ENCODE results near the gene REEP5.
"Not testable (repeated sequence)": the region's sequence is repeated elsewhere in the genome, so short reads cannot be mapped to it uniquely, and the experiment has no call there.

The REEP5 gene

DNA sequence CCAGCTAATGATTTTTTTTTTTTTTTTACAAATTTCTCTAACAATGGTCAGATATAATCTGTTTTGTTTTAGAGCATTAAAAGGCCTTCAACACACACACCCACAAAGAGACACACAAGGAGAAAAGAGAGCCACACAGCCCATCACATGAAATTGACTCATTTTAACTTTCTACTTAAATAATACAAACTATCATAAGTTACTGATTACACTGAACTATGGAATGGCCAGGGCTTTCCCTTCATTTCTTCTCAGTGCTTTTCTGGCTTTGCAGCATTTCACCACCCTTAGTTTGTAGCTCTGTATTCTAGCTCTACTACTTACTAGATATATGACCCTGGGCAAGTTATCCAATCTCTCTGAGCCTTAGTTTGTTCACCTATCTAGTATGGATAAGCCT lies 13.2 kb downstream of the REEP5 start:
- no peaks in the 10 kb centered on the region for H3K27me3 ChIP-seq (ENCODE audit: control insufficient read depth in 1 of 2, insufficient read depth in 2 of 2, low read length in 2 of 2)
- peaks cover 5% of the 10 kb centered on the region for H3K4me1 ChIP-seq (ENCODE audit: insufficient read depth, low read length)
- H3K9ac ChIP-seq (ENCODE audit: low read length) = no peak overlapping the region
- no peak overlapping the region for H3K4me3 ChIP-seq (ENCODE audit: low read depth in 1 of 2, low read length in 2 of 2)
- H3K36me3 ChIP-seq (ENCODE audit: insufficient read depth, low read length) = peaks cover 21% of the 10 kb centered on the region
- no peak overlapping the region for H3K27ac ChIP-seq (ENCODE audit: low read depth, low read length)
- H3K9me3 ChIP-seq (ENCODE audit: low read length) = no peaks in the 10 kb centered on the region

DNA sequence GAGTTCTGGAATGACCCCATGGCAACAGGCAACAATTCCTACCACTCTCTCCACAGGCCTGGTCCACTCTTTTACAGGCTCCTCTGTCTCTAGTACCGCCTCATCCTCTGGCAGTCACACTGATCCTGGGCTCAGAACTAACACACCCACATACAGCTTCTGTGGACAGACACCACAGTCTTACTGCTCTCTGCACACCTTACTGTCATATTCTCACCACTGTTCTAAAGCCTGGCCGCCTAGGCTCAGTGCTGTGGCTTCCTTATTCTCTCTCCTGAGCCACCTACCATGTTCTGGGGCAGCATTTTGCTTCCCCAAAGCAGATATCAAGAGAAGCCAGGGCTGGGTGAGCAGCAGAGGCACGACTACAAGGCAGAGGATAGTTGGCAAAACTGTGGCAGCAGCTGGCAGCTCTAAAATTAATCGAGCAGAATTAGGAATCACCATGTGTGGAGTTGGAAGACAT lies 14.8 kb downstream of the REEP5 start:
- no peak overlapping the region for H3K27ac ChIP-seq (ENCODE audit: low read depth, low read length)
- peaks cover 5% of the 10 kb centered on the region for H3K4me1 ChIP-seq (ENCODE audit: insufficient read depth, low read length)

DNA sequence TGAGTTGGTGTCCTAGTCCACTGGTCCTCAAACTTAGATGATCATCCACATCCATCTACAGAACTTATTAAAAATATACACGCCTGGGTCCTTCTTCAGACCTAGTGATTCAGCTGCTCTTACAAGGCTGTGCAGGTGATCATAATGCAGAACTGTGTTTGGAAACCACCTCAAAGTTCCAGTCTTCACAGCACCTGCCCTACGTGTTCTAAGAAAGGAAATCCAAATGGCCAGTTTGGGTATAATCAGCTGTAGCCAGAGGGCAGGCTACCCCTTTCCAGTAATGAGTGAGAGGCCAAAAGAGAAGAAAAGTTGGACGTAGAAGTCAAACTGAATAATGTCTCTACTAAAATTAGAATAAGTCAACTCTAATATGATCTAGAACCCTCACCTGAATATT lies 15.4 kb downstream of the REEP5 start:
- Histone ChIP-seq H3K9me3 (ENCODE audit: low read length) (no peaks in the 10 kb centered on the region), H3K4me1 (ENCODE audit: insufficient read depth, low read length) (peaks cover 5% of the 10 kb centered on the region), H3K9ac (ENCODE audit: low read length) (no peak overlapping the region), H3K36me3 (ENCODE audit: insufficient read depth, low read length) (peaks cover 16% of the 10 kb centered on the region), H3K27me3 (ENCODE audit: control insufficient read depth in 1 of 2, insufficient read depth in 2 of 2, low read length in 2 of 2) (no peaks in the 10 kb centered on the region), H3K4me3 (ENCODE audit: low read depth in 1 of 2, low read length in 2 of 2) (no peak overlapping the region), H3K27ac (ENCODE audit: low read depth, low read length) (no peak overlapping the region)

More for the DNA sequence above, 14.8 kb downstream of the REEP5 start:
- Histone ChIP-seq H3K9me3 (ENCODE audit: low read length) (no peaks in the 10 kb centered on the region), H3K27me3 (ENCODE audit: control insufficient read depth in 1 of 2, insufficient read depth in 2 of 2, low read length in 2 of 2) (no peaks in the 10 kb centered on the region), H3K4me3 (ENCODE audit: low read depth in 1 of 2, low read length in 2 of 2) (no peak overlapping the region), H3K9ac (ENCODE audit: low read length) (no peak overlapping the region), H3K36me3 (ENCODE audit: insufficient read depth, low read length) (peaks cover 16% of the 10 kb centered on the region)

DNA sequence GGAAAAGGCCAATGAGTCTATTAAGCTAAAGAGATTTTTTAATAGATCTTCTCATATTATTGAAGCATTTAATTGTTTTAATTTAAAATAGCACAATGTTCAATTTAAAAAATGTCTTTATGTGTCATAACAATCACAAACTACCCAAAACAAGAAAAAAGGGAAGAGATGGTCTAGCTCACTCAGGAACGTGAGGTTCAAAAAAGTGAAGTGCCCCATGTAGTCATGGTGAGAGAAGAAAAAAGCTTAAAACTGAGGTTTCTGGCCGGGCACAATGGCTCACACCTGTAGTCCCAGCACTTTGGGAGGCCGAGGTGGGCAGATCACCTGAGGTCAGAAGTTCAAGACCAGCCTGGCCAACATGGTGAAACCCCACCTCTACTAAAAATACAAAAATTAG lies 17.0 kb downstream of the REEP5 start:
- not testable (repeated sequence) for H3K4me1 ChIP-seq (ENCODE audit: insufficient read depth, low read length); H3K9ac ChIP-seq (ENCODE audit: low read length); H3K27me3 ChIP-seq (ENCODE audit: control insufficient read depth in 1 of 2, insufficient read depth in 2 of 2, low read length in 2 of 2); H3K27ac ChIP-seq (ENCODE audit: low read depth, low read length); H3K4me3 ChIP-seq (ENCODE audit: low read depth in 1 of 2, low read length in 2 of 2); H3K9me3 ChIP-seq (ENCODE audit: low read length)
- peaks cover 14% of the 10 kb centered on the region for H3K36me3 ChIP-seq (ENCODE audit: insufficient read depth, low read length)

DNA sequence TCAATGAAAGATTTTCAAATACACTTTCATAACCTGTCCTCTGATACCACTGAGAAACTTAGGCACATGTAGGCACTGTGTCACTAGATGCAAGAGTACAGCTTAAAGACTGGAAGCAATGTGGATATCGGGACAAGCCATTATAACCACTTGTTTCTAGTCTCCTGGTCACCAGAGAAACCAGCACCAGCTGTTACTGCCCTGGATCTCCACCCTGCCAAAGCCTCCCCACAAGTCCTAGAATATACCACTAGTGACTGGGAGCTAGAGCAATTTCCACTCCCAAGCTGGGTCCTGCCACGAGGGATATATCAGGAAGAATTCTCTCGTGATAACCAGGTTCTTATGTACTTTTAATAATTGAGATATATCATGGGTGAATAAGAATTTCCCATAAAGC lies 19.5 kb downstream of the REEP5 start:
- Histone ChIP-seq H3K27ac (ENCODE audit: low read depth, low read length) (no peak overlapping the region), H3K9ac (ENCODE audit: low read length) (no peak overlapping the region), H3K36me3 (ENCODE audit: insufficient read depth, low read length) (peaks cover 7% of the 10 kb centered on the region), H3K4me1 (ENCODE audit: insufficient read depth, low read length) (peaks cover 5% of the 10 kb centered on the region), H3K9me3 (ENCODE audit: low read length) (no peaks in the 10 kb centered on the region), H3K27me3 (ENCODE audit: control insufficient read depth in 1 of 2, insufficient read depth in 2 of 2, low read length in 2 of 2) (no peaks in the 10 kb centered on the region), H3K4me3 (ENCODE audit: low read depth in 1 of 2, low read length in 2 of 2) (no peak overlapping the region)

DNA sequence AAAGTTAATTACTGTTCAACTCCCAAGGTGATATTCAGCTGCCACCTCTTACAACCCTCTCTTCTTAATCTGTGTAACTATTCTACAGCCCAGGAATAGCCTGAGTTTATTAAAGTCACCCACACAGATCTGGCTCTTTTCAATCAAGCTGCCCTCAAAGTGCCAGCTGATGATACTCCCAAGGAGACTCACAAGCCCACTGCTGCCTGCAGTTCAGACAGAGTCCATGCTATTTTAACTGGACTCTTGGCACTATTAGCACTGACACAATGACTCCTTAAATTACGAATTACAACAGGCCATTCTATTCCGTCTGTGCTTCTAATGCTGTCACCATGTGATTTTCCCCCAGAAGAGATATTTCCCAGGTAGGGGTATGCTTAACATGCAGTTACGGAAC lies 26.3 kb downstream of the REEP5 start:
- peaks cover 20% of the 10 kb centered on the region for H3K36me3 ChIP-seq (ENCODE audit: insufficient read depth, low read length)
- H3K4me3 ChIP-seq (ENCODE audit: low read depth in 1 of 2, low read length in 2 of 2) = no peak overlapping the region
- H3K9me3 ChIP-seq (ENCODE audit: low read length) = no peaks in the 10 kb centered on the region

DNA sequence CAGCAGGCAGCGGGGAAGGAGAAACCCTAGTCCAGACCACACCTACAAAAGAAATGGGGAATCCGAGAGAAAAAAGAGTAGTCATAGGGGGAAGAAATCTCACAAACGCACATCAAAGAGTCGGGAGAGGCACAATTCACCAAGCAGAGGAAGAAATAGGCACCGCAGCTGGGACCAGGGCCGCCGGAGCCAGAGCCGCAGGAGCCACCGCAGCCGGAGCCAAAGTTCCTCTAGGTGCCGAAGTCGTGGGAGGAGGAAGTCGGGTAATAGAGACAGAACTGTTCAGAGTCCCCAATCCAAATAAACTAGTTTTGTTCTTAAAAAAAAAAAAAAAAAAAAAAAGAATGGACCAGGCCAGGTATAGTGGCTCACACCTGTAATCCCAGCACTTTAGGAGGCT lies 29.3 kb downstream of the REEP5 start:
- H3K9me3 ChIP-seq (ENCODE audit: low read length) = no peaks in the 10 kb centered on the region
- no peak overlapping the region for H3K9ac ChIP-seq (ENCODE audit: low read length)
- H3K4me1 ChIP-seq (ENCODE audit: insufficient read depth, low read length) = peaks cover 8% of the 10 kb centered on the region
- H3K27me3 ChIP-seq (ENCODE audit: control insufficient read depth in 1 of 2, insufficient read depth in 2 of 2, low read length in 2 of 2) = no peaks in the 10 kb centered on the region
- no peak overlapping the region for H3K4me3 ChIP-seq (ENCODE audit: low read depth in 1 of 2, low read length in 2 of 2)
- H3K36me3 ChIP-seq (ENCODE audit: insufficient read depth, low read length) = peaks cover 20% of the 10 kb centered on the region
- H3K27ac ChIP-seq (ENCODE audit: low read depth, low read length) = no peak overlapping the region

More for the DNA sequence above, 26.3 kb downstream of the REEP5 start:
- no peaks in the 10 kb centered on the region for H3K27me3 ChIP-seq (ENCODE audit: control insufficient read depth in 1 of 2, insufficient read depth in 2 of 2, low read length in 2 of 2)
- no peak overlapping the region for H3K9ac ChIP-seq (ENCODE audit: low read length)
- H3K27ac ChIP-seq (ENCODE audit: low read depth, low read length) = no peak overlapping the region
- peaks cover 8% of the 10 kb centered on the region for H3K4me1 ChIP-seq (ENCODE audit: insufficient read depth, low read length)

DNA sequence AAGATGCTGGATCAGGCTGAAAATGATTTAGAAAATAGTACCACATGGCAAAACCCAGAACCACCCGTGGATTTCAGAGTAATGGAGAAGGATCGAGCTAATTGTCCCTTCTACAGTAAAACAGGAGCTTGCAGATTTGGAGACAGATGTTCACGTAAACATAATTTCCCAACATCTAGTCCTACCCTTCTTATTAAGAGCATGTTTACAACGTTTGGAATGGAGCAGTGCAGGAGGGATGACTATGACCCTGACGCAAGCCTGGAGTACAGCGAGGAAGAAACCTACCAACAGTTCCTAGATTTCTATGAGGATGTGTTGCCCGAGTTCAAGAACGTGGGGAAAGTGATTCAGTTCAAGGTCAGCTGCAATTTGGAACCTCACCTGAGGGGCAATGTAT lies 30.0 kb downstream of the REEP5 start:
- not testable (repeated sequence) for H3K9ac ChIP-seq (ENCODE audit: low read length); H3K9me3 ChIP-seq (ENCODE audit: low read length); H3K27me3 ChIP-seq (ENCODE audit: control insufficient read depth in 1 of 2, insufficient read depth in 2 of 2, low read length in 2 of 2); H3K27ac ChIP-seq (ENCODE audit: low read depth, low read length); H3K4me3 ChIP-seq (ENCODE audit: low read depth in 1 of 2, low read length in 2 of 2); H3K4me1 ChIP-seq (ENCODE audit: insufficient read depth, low read length)
- H3K36me3 ChIP-seq (ENCODE audit: insufficient read depth, low read length) = peaks cover 21% of the 10 kb centered on the region

DNA sequence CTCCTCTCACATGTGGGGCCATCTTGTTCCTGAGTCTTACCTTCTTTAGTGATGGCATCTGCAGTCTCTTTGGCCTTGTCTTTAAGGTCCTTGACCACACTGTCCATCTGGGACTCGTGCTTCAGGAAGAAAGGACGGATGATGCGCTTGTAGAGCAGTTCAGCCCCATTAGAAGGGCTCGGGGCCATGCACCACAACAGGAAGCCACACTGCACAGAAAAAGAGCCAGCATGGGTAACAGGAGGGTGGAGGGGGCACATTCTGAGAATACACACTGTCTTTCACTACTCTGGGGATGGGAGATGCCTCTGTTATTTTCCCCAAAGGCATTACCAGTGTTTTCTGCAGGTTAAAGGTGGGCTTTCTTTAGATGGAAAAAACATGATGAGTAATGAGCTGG lies 35.1 kb downstream of the REEP5 start:
- no peaks in the 10 kb centered on the region for H3K9me3 ChIP-seq (ENCODE audit: low read length)
- no peak overlapping the region for H3K9ac ChIP-seq (ENCODE audit: low read length)
- no peak overlapping the region for H3K27ac ChIP-seq (ENCODE audit: low read depth, low read length)
- H3K4me1 ChIP-seq (ENCODE audit: insufficient read depth, low read length) = no peaks in the 10 kb centered on the region
- no peaks in the 10 kb centered on the region for H3K27me3 ChIP-seq (ENCODE audit: control insufficient read depth in 1 of 2, insufficient read depth in 2 of 2, low read length in 2 of 2)
- H3K4me3 ChIP-seq (ENCODE audit: low read depth in 1 of 2, low read length in 2 of 2) = no peak overlapping the region
- peaks cover 53% of the 10 kb centered on the region for H3K36me3 ChIP-seq (ENCODE audit: insufficient read depth, low read length)

DNA sequence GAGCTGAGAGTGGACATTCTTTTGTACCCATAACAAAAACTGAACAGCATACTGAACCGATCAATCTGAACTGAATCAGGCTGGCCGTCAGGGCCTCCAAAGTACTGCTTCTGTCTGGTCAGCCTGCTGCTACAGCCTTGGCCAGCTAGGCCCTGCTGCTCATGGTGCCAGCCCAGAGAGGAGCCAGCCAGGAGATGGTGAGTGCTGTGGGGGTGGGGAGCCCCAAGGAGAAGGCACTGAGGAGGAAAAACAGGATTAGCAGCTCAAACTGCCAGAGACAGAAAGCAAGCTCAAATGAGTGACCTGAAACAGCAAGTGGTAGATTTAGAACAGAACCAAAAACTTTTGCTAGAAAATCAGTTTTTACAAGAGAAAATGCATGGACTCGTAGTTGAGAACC lies 37.0 kb downstream of the REEP5 start:
- Histone ChIP-seq H3K27ac (ENCODE audit: low read depth, low read length) (no peak overlapping the region), H3K9ac (ENCODE audit: low read length) (no peak overlapping the region), H3K27me3 (ENCODE audit: control insufficient read depth in 1 of 2, insufficient read depth in 2 of 2, low read length in 2 of 2) (no peaks in the 10 kb centered on the region), H3K9me3 (ENCODE audit: low read length) (no peaks in the 10 kb centered on the region), H3K36me3 (ENCODE audit: insufficient read depth, low read length) (peaks cover 55% of the 10 kb centered on the region), H3K4me1 (ENCODE audit: insufficient read depth, low read length) (no peaks in the 10 kb centered on the region), H3K4me3 (ENCODE audit: low read depth in 1 of 2, low read length in 2 of 2) (no peak overlapping the region)

DNA sequence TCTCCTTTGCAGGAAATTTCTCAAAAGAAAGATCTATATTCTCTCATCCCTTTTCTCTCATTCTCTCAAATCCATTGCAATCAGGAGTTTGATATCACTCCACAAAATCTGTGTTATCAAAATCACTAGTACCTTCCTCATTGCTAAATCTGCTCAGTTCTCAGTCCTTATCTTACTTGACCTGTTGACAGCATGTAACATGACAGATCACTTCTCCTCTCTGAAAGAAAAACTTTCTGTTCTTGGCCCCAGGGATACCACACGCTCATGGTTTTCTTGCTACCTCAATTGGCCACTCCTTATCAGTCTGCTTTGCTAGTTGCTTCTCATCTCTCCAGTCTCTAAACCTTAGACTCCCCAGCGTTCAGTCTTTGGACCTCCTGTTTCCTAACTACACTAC lies 38.8 kb downstream of the REEP5 start:
- H3K9me3 ChIP-seq (ENCODE audit: low read length) = no peaks in the 10 kb centered on the region
- no peak overlapping the region for H3K27ac ChIP-seq (ENCODE audit: low read depth, low read length)
- no peak overlapping the region for H3K4me3 ChIP-seq (ENCODE audit: low read depth in 1 of 2, low read length in 2 of 2)
- peaks cover 56% of the 10 kb centered on the region for H3K36me3 ChIP-seq (ENCODE audit: insufficient read depth, low read length)
- H3K9ac ChIP-seq (ENCODE audit: low read length) = no peak overlapping the region
- no peaks in the 10 kb centered on the region for H3K4me1 ChIP-seq (ENCODE audit: insufficient read depth, low read length)
- no peaks in the 10 kb centered on the region for H3K27me3 ChIP-seq (ENCODE audit: control insufficient read depth in 1 of 2, insufficient read depth in 2 of 2, low read length in 2 of 2)

DNA sequence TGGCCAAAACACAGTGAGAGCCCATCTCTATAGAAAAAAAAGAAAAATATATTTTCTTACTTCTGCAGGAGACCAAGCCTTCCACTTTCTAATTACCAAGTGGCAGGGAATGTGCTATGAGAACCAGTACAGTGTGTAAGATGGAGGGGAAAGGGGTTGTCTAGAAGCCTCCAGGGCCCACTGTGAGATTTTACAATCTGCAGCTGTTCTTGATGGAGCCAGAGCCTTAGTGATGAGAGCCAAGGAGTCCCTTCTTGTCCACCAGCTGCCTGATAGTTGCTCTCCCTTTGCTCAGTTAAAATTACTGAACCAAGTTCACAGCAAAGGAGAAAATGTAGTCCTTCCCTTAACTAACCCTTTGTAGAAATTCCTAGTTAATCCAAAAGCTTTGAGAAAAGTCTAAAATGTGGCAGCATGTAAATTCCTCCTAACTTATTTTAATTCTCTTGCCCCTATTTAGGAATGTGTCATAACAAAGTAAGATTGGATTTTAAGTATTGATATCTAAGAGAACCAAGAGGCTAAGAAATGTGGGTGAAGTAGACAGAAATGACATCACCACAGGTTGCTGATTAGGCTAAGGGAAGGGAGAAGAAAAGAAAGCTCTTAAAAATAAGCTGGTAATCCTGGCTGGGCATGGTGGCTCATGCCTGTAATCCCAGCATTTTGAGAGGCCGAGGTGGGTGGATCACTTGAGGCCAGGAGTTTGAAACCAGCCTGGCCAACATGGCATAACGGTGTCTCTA lies 41.6 kb downstream of the REEP5 start:
- Histone ChIP-seq H3K36me3 (ENCODE audit: insufficient read depth, low read length) (peaks cover 45% of the 10 kb centered on the region), H3K27me3 (ENCODE audit: control insufficient read depth in 1 of 2, insufficient read depth in 2 of 2, low read length in 2 of 2) (no peaks in the 10 kb centered on the region), H3K27ac (ENCODE audit: low read depth, low read length) (no peak overlapping the region), H3K4me3 (ENCODE audit: low read depth in 1 of 2, low read length in 2 of 2) (no peak overlapping the region), H3K9me3 (ENCODE audit: low read length) (no peaks in the 10 kb centered on the region), H3K9ac (ENCODE audit: low read length) (no peak overlapping the region), H3K4me1 (ENCODE audit: insufficient read depth, low read length) (no peaks in the 10 kb centered on the region)

All from muscle layer of colon (tissue), 2 donors.